NCI-H460 (cell line): Measurements from ENCODE around the gene C13orf46. TPM values are rescaled to one million over a fixed set of nuclear protein-coding genes. Genes with fewer than 3 reads are reported as not detected.
A peak's percentile ranks its signal among the peaks of the same experiment; 100 is the strongest.
"Not testable (repeated sequence)": the region's sequence is repeated elsewhere in the genome, so short reads cannot be mapped to it uniquely, and the experiment has no call there.

ENCODE experiments used
- DNase-seq: peaks from one replicate; pipeline ENCODE4 v3.0.0-alpha.2; 2016; ENCODE audit warnings: low read depth; ENCODE audit errors: extremely low read depth
- total RNA-seq: library from RNA; depleted of rRNA; stranded (reverse); fragments of >200 nt; shearing (Covaris generic); gene quantifications from 2 replicates; pipeline ENCODE4 v1.2.3, GENCODE V29; 2014; rRNA removed

Gene C13orf46
- total RNA-seq, 1 experiment from 2014 or later, result not detected

DNA sequence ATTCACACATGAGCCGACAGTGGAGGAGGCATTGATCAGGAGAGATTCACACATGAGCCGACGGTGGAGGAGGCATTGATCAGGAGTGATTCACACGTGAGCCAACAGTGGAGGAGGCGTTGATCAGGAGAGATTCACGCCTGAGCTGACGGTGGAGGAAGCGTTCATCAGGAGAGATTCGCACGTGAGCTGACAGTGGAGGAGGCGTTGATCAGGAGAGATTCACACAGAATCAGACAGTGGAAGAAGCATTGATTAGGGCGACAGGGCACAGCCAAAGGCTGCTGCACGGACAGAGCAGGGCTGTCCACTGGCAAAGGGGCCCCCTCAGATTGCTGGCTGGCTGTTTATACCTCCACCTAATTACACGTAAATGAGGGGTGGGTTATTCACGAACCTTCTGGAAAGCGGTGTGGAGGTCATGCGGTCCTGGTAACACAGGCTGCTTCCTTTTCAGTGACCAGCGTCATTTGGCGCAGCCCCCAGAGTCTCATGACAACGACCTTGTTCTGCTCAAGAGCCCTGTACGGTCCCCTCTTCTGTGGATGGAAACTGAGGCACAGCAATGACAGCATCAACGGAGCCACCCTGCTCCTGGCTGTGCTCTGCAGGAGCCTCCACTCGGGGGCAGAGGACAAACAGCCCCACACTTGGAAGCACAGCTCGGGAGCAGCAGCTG is 59.4 kb downstream of the C13orf46 start:
- no peak for DNase-seq

DNA sequence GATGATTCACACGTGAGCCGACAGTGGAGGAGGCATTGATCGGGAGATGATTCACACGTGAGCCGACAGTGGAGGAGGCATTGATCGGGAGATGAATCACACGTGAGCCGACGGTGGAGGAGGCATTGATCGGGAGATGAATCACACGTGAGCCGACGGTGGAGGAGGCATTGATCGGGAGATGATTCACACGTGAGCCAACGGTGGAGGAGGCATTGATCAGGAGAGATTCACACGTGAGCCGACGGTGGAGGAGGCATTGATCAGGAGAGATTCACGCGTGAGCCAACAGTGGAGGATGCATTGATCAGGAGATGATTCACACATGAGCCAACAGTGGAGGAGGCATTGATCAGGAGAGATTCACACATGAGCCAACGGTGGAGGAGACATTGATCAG is 60.0 kb downstream of the C13orf46 start:
- DNase-seq, result not testable (repeated sequence)

DNA sequence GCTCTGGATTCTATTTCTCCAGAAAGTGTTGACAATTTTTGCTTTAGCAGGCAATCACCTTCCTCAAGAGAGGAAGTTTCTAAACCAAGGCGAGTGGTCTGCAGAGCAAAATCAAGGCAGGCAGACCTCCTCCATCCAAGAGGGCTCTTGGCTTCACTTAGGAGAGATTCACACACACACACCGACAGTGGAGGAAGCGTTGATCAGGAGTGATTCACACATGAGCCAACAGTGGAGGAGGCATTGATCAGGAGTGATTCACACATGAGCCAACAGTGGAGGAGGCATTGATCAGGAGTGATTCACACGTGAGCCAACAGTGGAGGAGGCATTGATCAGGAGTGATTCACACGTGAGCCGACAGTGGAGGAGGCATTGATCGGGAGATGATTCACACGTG is 60.5 kb downstream of the C13orf46 start:
- not testable (repeated sequence) for DNase-seq

DNA sequence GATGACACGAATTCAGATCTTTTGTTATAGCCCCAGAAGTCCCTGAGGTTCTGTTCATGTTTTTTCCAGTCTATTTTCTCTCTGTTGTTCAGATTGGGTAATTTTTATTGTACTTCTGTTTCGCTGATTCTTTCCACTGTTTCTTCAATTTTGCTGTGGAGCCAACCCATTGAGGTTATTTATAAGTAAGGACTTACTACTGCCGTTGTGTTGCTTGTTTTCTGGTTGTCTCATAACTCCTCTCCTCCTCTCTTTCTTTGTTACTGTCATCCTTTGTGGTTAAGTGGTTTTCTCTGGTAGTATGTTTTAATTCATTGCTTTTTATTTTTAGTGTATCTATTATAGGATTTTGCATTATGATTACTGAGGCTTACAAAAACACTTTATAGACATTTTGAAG is 61.3 kb downstream of the C13orf46 start:
- no peak for DNase-seq

DNA sequence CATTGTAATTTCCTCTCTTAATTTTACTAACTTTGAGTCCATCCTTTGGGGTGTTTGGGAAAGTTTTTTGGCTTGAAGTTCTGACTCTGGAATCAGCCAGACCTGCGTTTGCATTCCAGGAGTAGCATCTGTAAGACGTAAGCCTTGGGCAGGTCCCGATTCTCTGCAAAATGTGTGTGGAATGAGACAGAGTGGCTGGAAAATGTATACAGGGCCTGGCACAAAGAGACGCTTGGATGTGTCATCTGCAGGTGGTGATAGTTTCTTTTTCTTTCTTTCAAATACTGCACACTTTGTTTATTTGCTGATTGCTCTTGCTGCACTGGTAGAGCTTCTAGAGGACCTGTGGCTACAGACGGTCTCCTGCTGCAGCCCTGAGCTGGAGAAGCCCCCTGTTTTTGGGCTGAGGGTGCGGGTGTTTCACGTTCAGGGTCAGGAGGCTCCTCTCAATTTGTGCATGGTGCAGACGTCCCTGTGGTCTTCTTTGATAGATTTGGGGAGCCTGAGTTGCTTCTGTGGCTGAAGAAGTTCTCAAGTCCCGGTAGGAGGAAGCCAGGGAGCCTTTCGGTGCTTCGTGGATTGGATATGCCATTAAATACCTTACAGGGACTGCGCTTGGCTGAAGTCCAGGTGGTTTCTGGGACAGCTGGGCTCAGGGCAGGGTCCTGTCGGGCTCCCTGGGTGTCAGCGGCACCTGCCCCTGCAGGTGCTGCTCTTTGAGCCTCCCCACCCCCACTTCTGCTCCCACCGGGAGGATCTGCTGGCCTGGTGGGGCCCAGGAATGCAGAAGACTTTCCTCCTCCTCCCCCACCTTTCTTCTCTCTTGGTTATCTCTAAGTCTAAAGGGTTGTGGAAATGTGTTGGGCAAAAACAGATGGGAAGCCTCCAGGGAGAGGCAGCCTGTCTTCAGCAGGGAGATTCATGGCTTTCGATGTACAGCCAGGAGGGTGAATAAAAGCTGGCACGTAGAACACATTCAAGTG is 66.0 kb downstream of the C13orf46 start:
- DNase-seq, result no peak

DNA sequence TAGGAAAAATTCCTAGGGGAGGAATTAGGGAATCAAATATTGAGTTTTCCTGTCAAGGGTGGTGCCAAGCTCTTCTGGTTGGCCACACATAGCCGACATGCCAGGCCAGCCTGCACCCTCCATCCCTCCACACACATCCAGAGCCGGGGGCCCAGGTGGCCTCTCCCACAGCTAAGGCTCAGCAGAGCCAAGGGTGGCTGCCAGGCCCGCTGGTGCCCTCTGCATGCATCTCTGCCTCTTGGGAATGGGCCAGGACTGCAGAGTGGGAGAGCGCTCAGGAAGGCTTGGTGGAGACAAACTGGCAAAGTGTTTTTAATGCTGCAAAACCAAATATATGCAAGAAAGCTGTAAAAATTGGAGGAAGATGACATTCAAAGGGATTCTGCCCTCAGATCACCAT is 67.3 kb downstream of the C13orf46 start:
- no peak for DNase-seq

DNA sequence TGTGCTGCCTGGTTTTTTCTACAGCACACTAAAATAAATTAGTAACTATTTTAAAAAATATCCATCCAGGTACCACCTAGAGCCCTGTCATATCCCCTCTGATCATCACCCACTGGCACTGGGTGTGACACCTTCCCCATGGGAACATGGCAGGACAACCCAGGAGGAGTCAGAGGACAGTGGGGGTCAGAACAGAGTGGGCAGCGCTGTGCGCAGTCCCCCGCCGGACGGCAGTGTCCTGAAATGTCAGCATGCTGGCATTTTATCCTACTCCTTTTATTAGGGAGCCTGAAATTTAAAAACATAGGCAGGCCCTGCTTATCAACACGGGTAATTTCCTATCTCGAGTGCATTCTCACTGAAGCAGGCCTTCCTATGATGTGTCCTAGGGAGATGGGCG is 67.9 kb downstream of the C13orf46 start:
- no peak for DNase-seq

DNA sequence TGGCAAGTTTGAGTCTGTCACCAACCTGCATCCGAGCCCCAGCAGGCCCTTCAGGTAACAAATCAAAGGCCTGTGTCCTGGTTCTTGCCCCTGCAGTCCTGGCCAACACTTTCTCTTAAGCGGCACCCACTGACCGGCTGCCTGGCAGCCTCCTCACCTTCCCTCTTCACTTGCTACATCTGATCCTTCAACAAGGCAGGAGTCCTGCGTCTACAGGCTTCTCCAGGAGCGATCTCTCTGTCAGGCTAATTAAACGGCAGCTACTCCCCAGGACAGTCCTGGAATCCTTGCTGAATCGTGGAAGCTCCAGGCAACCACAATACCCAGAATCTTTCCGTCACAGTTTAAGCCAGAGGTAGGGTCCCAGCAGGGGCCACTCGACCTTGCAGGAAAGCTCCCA is 68.9 kb downstream of the C13orf46 start:
- no peak for DNase-seq

DNA sequence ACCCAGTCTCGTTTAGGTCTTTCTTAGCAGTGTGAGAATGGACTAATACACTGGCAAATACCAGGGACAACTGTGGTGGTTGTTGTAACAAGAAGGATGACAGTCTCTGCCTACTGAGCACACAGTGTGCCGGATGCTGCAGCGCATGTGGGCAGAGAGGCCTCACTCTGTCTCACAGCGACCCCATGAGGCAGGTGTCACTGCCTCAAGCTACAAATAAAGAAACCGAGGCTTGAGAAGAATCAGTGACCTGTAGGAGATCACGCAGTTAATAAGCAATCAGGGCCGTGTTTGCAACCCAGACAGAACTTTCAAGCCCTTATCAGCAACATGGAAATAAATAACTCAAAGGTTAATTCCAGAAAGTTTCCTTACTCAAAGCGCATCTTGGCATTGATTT is 69.5 kb downstream of the C13orf46 start:
- peak; percentile 36 for DNase-seq

DNA sequence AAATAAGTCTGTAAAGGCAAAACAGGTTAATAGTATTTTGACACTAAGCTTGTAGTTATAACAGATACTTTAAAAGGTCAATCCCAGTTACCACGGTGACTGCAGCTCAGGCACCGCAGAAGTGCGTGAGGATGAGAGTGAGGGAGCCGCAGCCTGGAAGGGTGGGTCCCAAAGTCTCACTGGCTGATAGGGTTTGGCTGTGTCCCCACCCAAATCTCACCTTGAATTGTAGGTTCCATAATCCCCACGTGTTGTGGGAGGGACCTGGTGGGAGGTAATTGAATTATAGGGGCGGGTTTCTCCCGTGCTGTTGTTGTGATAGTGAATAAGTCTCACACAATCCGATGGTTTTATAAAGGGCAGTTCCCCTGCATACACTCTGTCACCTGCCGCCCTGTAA is 70.0 kb downstream of the C13orf46 start:
- DNase-seq, result no peak

Other genes with a start within 250 kb of the C13orf46 start
- 0.02 TPM in 1 of 2 replicates, not detected in the other for gene TMEM255B, start 214.8 kb downstream of the C13orf46 start, total RNA-seq
- 12.0 and 13.6 TPM in 2 replicates for gene GAS6, start 110.0 kb downstream of the C13orf46 start, total RNA-seq
- 12.4 and 14.2 TPM in 2 replicates for gene RASA3, start 158.5 kb upstream of the C13orf46 start, total RNA-seq
- gene CFAP97D2, start 205.2 kb upstream of the C13orf46 start, total RNA-seq, result not detected in 2 replicates